Activated CD8-positive, alpha-beta T cell treated with anti-CD3 and anti-CD28 coated beads, Interleukin-2, amount 10 ng/mL, durations not matched to agents 7 days and 5 days (primary cell): ENCODE data around the gene XK. TPM values are rescaled to one million over a fixed set of nuclear protein-coding genes. Genes with fewer than 3 reads are reported as not detected.
"Not testable (repeated sequence)": the region's sequence is repeated elsewhere in the genome, so short reads cannot be mapped to it uniquely, and the experiment has no call there.

Experiments
- ATAC-seq: fragments of 150-1000 bp; cut with Tn5 transposase; one replicate; pipeline ENCODE4 v1.10.0; 2021; ENCODE audit warnings: moderate library complexity
- CTCF ChIA-PET: fragments of 350-600 bp; sonication (Branson Sonifier 250); formaldehyde crosslinking; loops from one replicate; lab custom pipeline; 2021; ENCODE audit warnings: antibody characterized with exemption; lab: Charles Lee
- POLR2A ChIA-PET: fragments of 350-600 bp; sonication (Branson Sonifier 250); formaldehyde crosslinking; loops from one replicate; lab custom pipeline; 2021; ENCODE audit warnings: antibody characterized with exemption; lab: Charles Lee
- DNase-seq: peaks from one replicate; pipeline ENCODE4 v3.0.0-alpha.2; 2020
- H3K27ac Mint-ChIP-seq: one replicate; pipeline ENCODE4 v1.8.0; 2021; ENCODE audit warnings: mild to moderate bottlenecking, mixed read lengths
- H3K27me3 Mint-ChIP-seq: one replicate; pipeline ENCODE4 v1.8.0; 2021; ENCODE audit warnings: low read depth, mixed read lengths
- H3K36me3 Mint-ChIP-seq: one replicate; pipeline ENCODE4 v1.8.0; 2021; ENCODE audit warnings: low read depth, mixed read lengths
- H3K4me1 Mint-ChIP-seq: one replicate; pipeline ENCODE4 v1.8.0; 2021; ENCODE audit warnings: low read depth, mixed read lengths
- H3K4me3 Mint-ChIP-seq: one replicate; pipeline ENCODE4 v1.8.0; 2021; ENCODE audit warnings: mild to moderate bottlenecking, mixed read lengths
- H3K9me3 Mint-ChIP-seq: one replicate; pipeline ENCODE4 v1.8.0; 2022; ENCODE audit warnings: mixed read lengths; ENCODE audit not compliant: insufficient read depth
- total RNA-seq, 2 experiments: library from RNA; stranded (reverse); gene quantifications; one replicate each; pipeline ENCODE4 v1.2.3, GENCODE V29; 2021

Gene XK, protein sequence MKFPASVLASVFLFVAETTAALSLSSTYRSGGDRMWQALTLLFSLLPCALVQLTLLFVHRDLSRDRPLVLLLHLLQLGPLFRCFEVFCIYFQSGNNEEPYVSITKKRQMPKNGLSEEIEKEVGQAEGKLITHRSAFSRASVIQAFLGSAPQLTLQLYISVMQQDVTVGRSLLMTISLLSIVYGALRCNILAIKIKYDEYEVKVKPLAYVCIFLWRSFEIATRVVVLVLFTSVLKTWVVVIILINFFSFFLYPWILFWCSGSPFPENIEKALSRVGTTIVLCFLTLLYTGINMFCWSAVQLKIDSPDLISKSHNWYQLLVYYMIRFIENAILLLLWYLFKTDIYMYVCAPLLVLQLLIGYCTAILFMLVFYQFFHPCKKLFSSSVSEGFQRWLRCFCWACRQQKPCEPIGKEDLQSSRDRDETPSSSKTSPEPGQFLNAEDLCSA
- total RNA-seq: not detected

DNA sequence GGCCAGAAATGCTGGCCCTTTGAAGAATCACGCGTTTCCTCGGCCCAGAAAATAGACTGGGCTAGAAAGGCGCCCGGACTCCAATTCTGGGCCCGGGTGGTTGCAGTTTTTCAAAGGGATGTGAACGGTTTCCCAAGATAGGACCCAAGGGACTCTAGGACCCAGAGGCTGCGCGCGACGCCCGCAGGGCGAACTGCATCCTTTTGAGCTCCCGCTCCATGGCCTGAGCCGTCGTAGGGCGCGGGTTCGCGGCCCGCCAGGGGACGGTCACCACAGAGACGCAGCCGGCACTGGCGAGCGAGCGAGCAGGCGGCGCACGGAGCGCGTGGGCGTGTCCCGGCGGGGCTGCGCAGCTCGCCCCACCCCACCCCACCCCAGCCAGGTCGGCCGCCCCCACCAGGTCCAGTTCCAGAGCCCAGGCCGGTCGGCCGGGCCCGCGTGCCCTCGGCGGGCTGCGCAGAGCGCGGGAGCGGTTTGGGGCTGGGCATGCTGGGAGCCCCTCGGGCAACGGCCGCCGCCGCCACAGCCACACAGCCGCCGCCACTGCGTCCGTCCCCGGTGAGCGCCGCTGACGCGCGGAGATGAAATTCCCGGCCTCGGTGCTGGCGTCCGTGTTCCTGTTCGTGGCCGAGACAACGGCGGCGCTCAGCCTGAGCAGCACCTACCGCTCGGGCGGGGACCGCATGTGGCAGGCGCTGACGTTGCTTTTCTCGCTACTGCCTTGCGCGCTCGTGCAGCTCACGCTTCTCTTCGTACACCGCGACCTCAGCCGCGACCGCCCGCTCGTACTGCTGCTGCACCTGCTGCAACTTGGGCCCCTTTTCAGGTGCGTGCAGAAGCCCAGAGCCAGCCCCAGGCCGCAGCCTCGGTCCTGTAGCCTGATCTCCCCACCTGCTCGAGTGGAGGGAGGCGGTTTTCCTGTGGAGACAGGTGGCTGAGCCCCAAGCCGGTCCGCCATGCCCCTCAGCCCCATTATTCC, at the start of gene XK:
Gene XK (plus strand): TSS at position 411 of the 979 bp plus-strand sequence. CDS start 171 bp downstream, at position 582.
- ChIA-PET CTCF (no interaction called here), POLR2A (no interaction called here)
- peak; percentile 95 for ATAC-seq
- peak; percentile 51 for DNase-seq
- Mint-ChIP-seq H3K27me3 (peaks cover 9% of the 10 kb centered on the region), H3K9me3 (no peaks in the 10 kb centered on the region), H3K27ac (no peak within 1 kb of the TSS), H3K4me3 (peak within 1 kb of the TSS; percentile 57), H3K36me3 (no peaks in the 10 kb centered on the region), H3K4me1 (peaks cover 5% of the 10 kb centered on the region)

DNA sequence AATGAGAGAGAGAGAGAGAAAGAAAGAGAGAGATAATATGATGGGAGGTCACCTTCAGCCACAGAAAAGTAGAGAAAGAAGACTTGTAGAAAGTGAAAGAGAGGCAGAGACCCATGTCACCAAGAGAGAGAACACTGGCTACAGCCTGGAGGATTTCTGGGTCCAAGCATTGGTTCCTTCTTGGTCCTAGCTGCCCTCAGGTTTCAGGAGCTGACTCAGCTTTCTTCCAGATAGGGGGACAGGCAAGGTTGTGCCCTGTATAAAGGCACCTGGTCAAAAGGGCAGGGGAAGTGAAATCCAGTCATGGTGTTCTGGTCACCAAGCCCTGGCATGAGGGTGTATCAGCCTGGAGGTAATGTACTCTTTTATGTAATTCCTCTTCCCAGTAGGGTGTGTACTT, 47.5 kb upstream of the XK start:
- Mint-ChIP-seq H3K27me3 (no peaks in the 10 kb centered on the region), H3K4me1 (no peaks in the 10 kb centered on the region), H3K27ac (no peak overlapping the region), H3K36me3 (no peaks in the 10 kb centered on the region), H3K9me3 (no peaks in the 10 kb centered on the region), H3K4me3 (no peak overlapping the region)
- DNase-seq (no peak), ATAC-seq (no peak)
- ChIA-PET CTCF (no interaction called here), POLR2A (no interaction called here)

DNA sequence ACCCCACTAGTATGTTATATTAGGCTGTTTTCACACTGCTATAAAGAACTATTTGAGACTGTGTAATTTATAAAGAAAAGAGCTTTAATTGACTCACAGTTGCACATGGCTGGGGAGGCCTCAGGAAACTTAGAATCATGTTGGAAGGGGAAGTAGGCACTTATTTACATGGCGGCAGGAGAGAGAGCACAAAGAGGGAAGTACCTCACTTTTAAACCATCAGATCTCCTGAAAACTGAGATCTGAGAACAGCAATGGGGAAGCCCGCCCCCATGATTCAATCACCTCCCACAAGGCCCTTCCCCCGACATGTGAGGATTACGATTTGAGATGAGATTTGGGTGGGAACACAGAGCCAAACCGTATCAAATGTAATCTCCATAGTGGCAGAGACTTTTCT, 45.4 kb upstream of the XK start:
- DNase-seq: no peak
- Mint-ChIP-seq H3K4me3 (no peak overlapping the region), H3K4me1 (no peaks in the 10 kb centered on the region), H3K36me3 (no peaks in the 10 kb centered on the region), H3K27me3 (no peaks in the 10 kb centered on the region), H3K9me3 (no peaks in the 10 kb centered on the region), H3K27ac (no peak overlapping the region)
- ATAC-seq: no peak
- CTCF ChIA-PET: no interaction called here
- POLR2A ChIA-PET: no interaction called here

DNA sequence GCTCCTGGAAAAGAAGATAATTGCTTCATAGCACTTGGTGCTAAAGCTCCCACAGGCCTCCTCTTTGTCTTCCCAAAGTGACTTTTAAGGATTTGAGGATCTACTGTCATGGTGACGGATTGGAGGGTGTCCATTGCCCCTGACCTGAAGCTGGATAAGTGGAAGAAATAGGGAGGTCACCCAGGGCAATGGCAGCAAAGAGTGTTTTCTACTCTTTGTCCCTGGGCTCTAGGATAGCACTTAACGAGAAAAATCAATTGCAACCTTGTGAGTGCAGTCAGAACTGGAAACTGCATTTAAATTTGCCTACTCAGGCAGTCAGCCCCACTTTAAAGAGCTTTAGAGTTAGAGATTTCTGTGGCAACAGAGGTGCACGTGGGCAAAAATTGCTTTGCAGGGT, 43.7 kb upstream of the XK start:
- CTCF ChIA-PET: no interaction called here
- Mint-ChIP-seq H3K27ac (no peak overlapping the region), H3K27me3 (no peaks in the 10 kb centered on the region), H3K4me1 (no peaks in the 10 kb centered on the region), H3K4me3 (no peak overlapping the region), H3K9me3 (no peaks in the 10 kb centered on the region), H3K36me3 (no peaks in the 10 kb centered on the region)
- ATAC-seq (no peak), DNase-seq (no peak)
- POLR2A ChIA-PET: no interaction called here

DNA sequence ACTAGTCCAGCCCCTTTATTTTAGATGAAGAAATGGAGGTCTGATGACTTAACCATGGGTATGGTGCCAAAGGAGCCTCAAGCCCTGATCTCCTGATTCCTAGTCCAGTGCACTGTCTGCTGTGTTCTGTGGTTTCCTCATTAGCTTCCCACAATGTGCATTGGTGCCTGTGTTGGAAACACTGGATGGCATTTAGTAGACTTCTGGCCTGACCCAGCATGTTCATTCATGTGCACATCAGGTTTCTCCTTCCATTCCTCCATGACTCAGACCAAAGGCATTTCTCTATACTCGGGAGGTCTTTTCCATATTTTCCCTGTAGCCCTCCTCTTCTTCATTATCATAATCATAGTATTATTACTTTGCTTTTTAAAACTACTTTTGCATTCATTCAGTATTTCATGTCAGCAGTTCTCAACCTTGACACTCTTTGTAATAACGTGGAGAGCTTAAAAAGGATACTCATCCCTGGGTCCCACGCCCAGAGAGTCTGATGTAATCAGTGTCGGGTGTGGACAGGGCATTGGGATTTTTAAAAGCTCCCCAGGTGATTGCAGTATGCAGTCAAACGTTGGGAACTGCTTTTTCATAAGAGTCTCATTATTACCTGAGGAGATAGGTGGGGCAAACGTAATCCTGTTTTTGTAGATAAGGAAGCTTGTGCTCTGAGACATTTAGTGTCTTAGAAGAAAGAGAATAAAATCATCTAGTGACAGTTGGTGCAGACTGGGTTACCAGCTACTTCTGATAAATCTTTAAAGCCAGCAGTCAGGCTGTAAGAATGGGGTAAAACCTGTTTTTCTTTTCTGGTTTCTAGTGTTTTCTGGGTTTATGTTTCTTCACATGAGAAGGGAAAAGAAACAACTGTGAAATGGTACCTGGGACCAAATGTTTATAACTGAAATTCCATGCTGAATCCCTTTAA, 40.9 kb upstream of the XK start:
- ATAC-seq (no peak), DNase-seq (no peak)
- H3K27ac Mint-ChIP-seq: no peak overlapping the region
- ChIA-PET CTCF (no interaction called here), POLR2A (no interaction called here)
- H3K27me3 Mint-ChIP-seq: no peaks in the 10 kb centered on the region
- no peaks in the 10 kb centered on the region for H3K4me1 Mint-ChIP-seq
- H3K4me3 Mint-ChIP-seq: no peak overlapping the region
- H3K9me3 Mint-ChIP-seq: no peaks in the 10 kb centered on the region
- no peaks in the 10 kb centered on the region for H3K36me3 Mint-ChIP-seq

DNA sequence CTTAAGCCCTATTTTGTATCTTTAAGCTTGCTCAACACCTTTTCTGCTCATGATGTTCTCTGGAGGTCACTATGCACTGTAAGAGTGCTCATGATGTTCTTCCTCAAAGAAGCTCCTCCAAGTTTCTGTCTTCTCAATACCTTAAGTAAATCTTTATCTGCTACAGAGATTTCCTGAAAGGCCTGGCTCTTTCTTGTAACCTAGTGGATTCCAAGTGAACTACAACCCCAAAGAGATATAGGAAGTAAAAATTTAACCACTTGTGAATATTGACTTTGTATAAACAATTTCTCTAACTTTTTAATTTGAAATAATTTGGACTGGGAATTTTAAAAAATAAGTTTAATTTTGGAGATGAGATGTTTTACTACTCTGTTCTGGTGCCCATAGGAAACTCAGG, 39.3 kb upstream of the XK start:
- H3K4me1 Mint-ChIP-seq: no peaks in the 10 kb centered on the region
- ChIA-PET CTCF (no interaction called here), POLR2A (no interaction called here)
- DNase-seq (no peak), ATAC-seq (no peak)
- no peak overlapping the region for H3K4me3 Mint-ChIP-seq
- H3K27me3 Mint-ChIP-seq: no peaks in the 10 kb centered on the region
- H3K27ac Mint-ChIP-seq: no peak overlapping the region
- no peaks in the 10 kb centered on the region for H3K36me3 Mint-ChIP-seq
- no peaks in the 10 kb centered on the region for H3K9me3 Mint-ChIP-seq

DNA sequence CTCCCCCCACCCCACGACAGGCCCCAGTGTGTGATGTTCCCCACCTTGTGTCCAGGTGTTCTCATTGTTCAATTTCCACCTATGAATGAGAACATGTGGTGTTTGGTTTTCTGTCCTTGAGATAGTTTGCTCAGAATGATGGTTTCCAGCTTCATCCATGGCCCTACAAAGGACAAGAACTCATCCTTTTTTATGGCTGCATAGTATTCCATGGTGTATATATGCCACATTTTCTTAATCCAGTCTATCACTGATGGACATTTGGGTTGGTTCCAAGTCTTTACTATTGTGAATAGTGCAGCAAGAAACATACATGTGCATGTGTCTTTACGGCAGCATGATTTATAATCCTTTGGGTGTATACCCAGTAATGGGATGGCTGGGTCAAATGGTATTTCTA, 34.7 kb upstream of the XK start:
- ATAC-seq, H3K9me3 Mint-ChIP-seq, POLR2A ChIA-PET, H3K4me3 Mint-ChIP-seq, H3K27me3 Mint-ChIP-seq, H3K27ac Mint-ChIP-seq, CTCF ChIA-PET, H3K4me1 Mint-ChIP-seq, H3K36me3 Mint-ChIP-seq, DNase-seq: not testable (repeated sequence)

DNA sequence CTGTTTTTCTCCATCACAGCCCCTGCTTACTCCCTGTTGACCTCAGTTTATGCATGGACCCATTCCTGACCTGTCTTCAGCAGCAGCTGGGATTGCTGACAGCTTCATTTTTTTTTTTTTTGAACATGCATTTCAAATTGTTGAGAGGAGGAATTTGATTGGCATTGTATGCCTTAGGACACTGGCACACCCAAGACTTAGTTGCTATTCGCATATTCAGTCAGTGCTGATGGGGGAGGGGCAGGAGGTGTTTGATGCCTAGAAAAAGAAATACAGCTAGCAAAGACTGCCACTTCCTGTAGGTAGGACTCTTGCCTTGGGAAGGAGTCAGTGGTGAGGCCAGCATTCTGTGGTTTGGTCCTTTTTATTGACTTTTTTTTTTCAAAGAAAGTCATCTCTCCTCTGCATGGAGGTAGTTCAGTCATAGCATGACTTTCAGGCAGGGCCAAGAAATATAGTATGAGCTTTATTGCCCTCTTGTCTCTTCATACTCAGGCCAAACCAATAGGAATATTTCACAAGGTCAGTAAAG, 33.6 kb upstream of the XK start:
- ChIA-PET POLR2A (no interaction called here), CTCF (no interaction called here)
- no peak overlapping the region for H3K4me3 Mint-ChIP-seq
- ATAC-seq: no peak
- H3K36me3 Mint-ChIP-seq: no peaks in the 10 kb centered on the region
- H3K27me3 Mint-ChIP-seq: peaks cover 2% of the 10 kb centered on the region
- DNase-seq: no peak
- H3K4me1 Mint-ChIP-seq: peaks cover 5% of the 10 kb centered on the region
- no peak overlapping the region for H3K27ac Mint-ChIP-seq
- no peaks in the 10 kb centered on the region for H3K9me3 Mint-ChIP-seq

DNA sequence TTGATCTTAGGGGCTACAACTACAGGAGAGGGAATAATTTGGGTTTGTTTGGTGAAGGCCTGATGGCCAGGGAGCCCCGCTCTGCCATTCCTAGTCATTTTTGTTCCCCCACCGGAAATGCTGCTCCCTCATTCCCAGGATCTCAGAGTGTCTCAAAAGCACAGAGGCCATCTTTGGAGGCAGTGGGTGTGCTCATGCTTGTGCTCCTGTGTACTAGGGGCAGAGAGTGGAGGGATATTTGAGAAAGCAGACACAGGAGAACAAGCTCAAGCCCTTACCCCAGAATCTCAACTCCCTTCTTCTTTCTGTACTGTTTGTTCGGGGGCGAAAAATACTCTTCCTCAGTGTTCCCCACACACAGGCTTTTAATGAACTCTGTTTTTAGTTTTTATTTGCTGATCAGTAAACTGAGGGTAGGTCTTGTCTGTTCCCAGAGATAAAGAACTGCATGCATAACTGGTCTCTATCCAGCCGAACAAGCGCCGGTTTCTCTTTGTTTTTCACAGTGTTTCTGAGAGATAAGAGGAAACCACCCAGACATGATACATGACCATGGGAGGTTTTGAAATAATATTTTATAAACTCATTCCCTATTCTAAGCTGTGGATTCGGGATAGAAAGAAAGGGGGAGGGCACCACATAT, 32.9 kb upstream of the XK start:
- DNase-seq (no peak), ATAC-seq (no peak)
- Mint-ChIP-seq H3K27ac (no peak overlapping the region), H3K4me1 (peaks cover 5% of the 10 kb centered on the region), H3K4me3 (no peak overlapping the region), H3K9me3 (no peaks in the 10 kb centered on the region), H3K36me3 (no peaks in the 10 kb centered on the region), H3K27me3 (peaks cover 2% of the 10 kb centered on the region)
- CTCF ChIA-PET: no interaction called here
- POLR2A ChIA-PET: no interaction called here

DNA sequence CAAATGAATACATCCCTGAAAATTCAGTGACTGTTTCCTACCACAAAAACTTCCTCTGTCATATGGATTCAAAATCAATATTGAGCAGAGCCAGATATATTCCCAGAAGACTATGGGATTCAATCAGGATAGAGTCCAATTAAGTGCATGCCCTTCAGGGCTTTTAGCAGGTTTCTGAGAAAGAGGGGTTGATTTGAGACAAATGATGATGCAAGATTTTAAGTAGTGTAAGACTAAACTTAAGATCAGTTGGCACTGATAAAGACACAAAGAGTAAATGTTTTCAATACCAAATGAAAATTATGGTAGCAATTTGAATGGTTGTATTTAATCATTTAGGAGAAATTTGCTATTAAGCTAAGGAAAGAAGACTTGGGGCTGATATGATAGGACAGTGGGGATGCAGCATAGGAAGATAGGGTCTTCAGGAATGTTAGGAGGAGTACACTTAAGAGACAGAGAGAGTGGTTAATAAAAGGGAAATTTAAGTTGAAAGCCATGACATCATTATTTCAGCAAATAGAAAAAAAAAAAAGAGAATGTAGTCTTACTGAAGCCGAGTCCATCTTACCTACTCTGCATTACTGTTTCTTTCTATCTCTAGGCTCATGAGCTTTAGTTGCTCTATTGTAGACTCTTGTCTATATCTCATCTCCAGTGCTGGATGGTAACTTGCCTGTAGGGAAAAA, 32.0 kb upstream of the XK start:
- POLR2A ChIA-PET: no interaction called here
- DNase-seq: no peak

More for the DNA sequence above, 32.0 kb upstream of the XK start:
- ATAC-seq: no peak
- Mint-ChIP-seq H3K4me1 (peaks cover 5% of the 10 kb centered on the region), H3K36me3 (no peaks in the 10 kb centered on the region), H3K4me3 (no peak overlapping the region), H3K9me3 (no peaks in the 10 kb centered on the region), H3K27ac (no peak overlapping the region), H3K27me3 (peaks cover 2% of the 10 kb centered on the region)
- CTCF ChIA-PET: no interaction called here
